GM18505 (cell line): ENCODE results near the gene PAPPA2.

Experiments
- ATAC-seq: cut with Tn5 transposase; IDR thresholded peaks from one replicate; pipeline ENCODE4 v1.9.1; 2021; ENCODE audit not compliant: unreplicated experiment
- POLR2A ChIP-seq: IDR thresholded peaks from 4 replicates; pipeline ENCODE4 v1.6.1; 2011; ENCODE audit warnings: borderline replicate concordance; ENCODE audit not compliant: insufficient read depth, insufficient read length; ENCODE audit errors: extremely low read depth

Gene PAPPA2

GRCh38 chr1:176466514-176466913 is 3.5 kb downstream of the PAPPA2 start:
- TF ChIP-seq POLR2A, result no peak
- no peak for ATAC-seq

- TF ChIP-seq POLR2A, result no peak
Observed at GRCh38 chr1:176469450-176470010, 6.6 kb downstream of the PAPPA2 start.

DNA sequence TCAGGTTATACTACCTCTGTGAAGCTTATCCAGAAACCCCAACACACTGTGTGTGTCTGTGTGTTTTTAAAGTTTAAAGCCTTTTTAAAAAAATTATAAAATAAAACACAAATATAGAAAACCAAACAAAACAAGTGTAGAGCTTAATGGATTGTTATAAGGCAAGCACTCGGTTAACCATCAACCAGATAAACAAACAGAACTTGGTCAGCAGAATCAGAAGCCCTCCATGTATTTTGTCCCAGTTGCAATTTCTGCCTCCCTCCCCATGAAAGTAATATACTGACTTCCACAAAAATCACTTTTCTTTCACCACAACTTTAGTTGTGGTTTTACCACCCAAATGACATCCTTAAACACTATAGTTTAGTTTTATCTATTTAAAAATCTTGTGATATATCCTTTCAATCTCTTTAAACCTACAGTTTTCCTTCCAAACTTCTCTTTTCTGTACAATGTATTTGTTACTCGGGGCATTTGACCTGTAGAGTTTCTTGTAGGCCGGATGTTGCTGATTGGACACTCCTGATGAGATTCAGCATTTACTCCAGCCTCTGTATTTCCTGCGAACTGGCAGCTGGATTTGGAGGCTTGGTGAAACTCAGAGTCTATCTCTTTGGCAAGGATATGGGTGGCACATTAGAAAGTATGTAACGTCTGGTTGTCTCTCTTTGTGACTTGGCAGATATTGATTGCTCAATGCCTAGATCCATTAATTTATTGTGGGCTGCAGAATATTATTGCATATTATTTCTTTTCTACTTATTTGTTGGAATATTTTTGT is 8.6 kb downstream of the PAPPA2 start:
- ATAC-seq, result no peak
- no peak for TF ChIP-seq POLR2A

More at GRCh38 chr1:176469450-176470010, 6.6 kb downstream of the PAPPA2 start:
- no peak for ATAC-seq

DNA sequence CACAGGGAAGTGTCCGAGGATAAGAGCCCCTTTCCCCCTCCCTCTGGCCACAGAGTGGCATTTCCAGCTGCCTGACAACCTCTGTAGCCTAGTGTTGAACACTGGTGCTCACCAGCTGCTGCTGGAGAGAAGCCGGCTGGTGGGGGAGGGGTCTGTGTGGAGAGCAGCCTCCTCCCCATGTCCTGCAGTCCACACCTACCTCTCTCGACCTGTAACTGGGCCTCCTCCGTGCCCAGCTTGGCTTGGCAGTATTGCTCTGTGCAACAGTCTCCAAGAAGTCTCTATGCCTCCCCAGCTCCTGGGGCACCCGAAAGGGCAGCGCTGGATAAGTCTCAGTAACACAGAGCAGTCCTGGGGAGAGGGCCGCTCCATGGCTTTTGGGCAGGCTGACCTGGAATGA is 17.0 kb downstream of the PAPPA2 start:
- no peak for ATAC-seq
- no peak for TF ChIP-seq POLR2A

GRCh38 chr1:176480750-176481149 is 17.8 kb downstream of the PAPPA2 start:
- no peak for ATAC-seq
- TF ChIP-seq POLR2A, result no peak

DNA sequence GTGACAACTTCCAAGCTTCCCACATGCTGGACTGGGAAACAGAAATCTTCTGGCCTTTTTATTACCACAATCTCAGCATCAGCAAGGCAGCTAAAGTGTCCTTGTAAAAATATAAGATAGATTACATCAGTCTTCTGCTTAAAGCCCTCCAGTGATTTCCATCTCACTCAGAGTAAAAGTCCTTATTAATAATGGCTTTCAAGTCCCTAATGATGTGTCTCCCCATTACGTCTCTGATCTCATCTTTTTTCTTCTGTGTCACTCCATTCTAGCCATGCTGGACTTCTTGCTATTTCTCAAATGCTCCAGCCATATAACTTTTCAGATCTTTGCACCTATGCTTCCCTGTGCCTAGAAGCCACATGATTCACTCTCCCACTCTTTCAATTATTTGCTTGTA is 22.1 kb downstream of the PAPPA2 start:
- ATAC-seq, result no peak
- no peak for TF ChIP-seq POLR2A

- no peak for ATAC-seq
- TF ChIP-seq POLR2A, result no peak
Observed at GRCh38 chr1:176494436-176494835, 31.5 kb downstream of the PAPPA2 start.

DNA sequence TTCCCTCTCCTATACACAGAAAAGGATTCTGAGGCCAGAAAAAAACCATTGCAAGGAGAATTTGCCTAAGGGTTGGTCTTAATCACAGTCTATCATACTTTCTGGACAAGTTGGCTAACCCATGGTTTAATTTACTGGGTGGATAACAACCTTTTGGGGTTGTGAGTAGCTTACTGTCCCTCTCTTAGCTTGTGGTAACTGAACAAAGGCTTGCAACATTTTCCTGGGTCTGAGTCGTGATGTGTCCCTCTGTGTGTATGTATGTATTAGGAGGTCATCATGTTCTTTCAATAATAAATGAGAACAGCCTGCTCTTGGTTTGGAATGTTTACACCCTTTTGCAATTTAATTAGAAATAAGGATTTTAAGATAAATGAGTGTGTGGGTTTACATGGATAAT is 36.7 kb downstream of the PAPPA2 start:
- TF ChIP-seq POLR2A, result no peak
- no peak for ATAC-seq

DNA sequence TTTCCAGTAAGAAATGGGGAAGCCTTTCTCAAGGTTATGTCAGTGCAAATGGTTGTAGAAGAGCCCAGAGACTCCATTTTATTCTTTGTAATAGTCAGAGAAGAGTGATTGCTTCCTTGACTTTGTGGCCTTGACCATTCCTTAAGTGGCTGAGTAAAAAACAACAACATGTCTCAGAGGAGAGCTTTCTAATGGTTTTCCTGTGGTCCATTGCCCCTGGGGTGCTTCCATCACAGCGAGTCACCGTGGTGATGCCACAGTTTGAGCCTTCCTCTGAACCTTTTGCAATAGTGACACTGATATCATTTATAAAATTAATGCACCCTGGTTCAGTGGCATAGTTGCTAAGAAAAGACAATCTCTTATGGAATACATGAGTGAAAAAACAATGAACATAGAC is 38.6 kb downstream of the PAPPA2 start:
- no peak for ATAC-seq
- no peak for TF ChIP-seq POLR2A

- no peak for TF ChIP-seq POLR2A
- ATAC-seq, result no peak
Observed at GRCh38 chr1:176504848-176505553, 42.0 kb downstream of the PAPPA2 start.

DNA sequence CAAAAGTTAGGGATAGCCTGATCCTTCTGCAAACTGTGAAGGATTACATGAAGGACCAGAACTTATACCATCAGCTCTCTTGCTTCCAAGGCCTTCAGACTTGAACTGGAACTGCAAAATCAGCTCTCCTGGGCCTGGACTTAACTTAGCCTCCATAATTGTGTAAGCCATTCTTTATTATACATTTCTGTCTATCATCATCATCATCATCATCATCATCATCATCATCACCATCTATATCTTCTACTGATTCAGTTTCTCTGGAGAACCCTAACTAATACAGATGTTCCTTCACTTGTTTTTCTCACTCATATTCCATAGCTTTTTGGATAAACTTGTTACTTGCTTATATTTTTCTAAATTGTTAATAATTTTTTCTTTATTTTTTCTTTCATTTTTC is 50.0 kb downstream of the PAPPA2 start:
- no peak for TF ChIP-seq POLR2A

GRCh38 chr1:176515310-176515709 is 52.3 kb downstream of the PAPPA2 start:
- ATAC-seq, result no peak
- no peak for TF ChIP-seq POLR2A

More for the DNA sequence above, 50.0 kb downstream of the PAPPA2 start:
- no peak for ATAC-seq

- ATAC-seq, result peak; percentile 73
- TF ChIP-seq POLR2A, result no peak
Observed at GRCh38 chr1:176517484-176517883, 54.5 kb downstream of the PAPPA2 start.

GRCh38 chr1:176521211-176521610 is 58.2 kb downstream of the PAPPA2 start:
- TF ChIP-seq POLR2A, result no peak
- ATAC-seq, result no peak
